Measurements from ENCODE around the gene STARD10.

GRCh38 chr11:72744474-72744873 is 49.4 kb downstream of the STARD10 start:
- TF ChIP-seq CTCF (IDR thresholded peaks at IDR 0.05 in 8 of 11, conservative IDR thresholded peaks at IDR 0.05 in 3 of 11) (no peak), POLR2AphosphoS5 (IDR thresholded peaks at IDR 0.05) (no peak)

All from spleen (tissue), 7 donors.